ENCODE measurements around the gene GSC.

DNA sequence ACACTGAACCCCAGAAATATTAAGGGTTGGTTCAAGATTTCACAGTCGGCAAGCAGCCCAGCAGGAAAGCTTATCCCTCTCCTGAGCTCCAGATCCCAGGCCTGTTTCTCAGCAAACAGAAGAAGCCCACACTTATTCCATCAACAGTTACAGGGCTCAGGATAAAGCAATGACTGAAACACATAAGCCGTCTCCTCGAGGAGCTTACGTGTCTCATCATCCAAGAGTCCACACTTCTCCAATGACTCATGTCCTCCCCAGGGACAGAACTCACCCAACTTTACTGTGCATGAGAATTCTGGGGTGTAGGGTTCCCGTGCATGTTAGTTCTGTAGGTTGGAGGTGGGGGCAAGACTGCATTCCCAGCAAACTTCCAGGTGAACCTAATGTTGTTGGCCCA, 31.2 kb downstream of the GSC start:
- TF ChIP-seq CTCF (conservative IDR thresholded peaks at IDR 0.05; ENCODE audit: low read length) (no peak), EZH2phosphoT487 (IDR thresholded peaks at IDR 0.05; ENCODE audit: borderline replicate concordance, low read depth, low read length) (no peak)
